ENCODE results near the gene RBM25.
A peak's percentile ranks its signal among the peaks of the same experiment; 100 is the strongest.

RBM25 gene

DNA sequence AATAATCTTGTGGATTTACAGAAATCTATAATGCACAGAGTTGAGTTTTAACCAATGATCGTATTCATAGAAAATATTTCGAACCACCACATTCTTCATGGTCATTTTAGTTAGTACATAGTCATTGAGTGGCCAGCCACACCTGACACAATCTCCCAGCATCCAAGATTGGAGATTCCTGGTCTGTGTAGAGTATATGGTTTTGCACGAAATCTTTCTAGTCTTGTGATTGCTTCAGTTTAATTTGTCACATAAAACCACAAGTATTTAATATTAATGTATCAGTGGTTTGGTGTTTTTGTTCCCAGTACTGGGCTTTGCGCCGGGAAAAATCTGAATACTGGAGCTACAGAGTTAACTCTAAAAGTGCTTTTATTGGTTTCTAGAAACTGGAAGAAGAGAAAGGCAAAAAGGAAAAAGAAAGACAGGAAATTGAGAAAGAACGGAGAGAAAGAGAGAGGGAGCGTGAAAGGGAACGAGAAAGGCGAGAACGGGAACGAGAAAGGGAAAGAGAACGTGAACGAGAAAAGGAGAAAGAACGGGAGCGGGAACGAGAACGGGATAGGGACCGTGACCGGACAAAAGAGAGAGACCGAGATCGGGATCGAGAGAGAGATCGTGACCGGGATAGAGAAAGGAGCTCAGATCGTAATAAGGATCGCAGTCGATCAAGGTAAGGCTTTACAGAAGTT lies 44.6 kb downstream of the RBM25 start:
- H3K36me3 ChIP-seq (ENCODE audit: insufficient read depth, low read length): peaks cover 64% of the 10 kb centered on the region
- H3K4me1 ChIP-seq (ENCODE audit: control insufficient read depth, insufficient read depth, low read length, unreplicated experiment): no peaks in the 10 kb centered on the region
- peaks cover 3% of the 10 kb centered on the region for H3K79me2 ChIP-seq (ENCODE audit: control insufficient read depth, insufficient read depth, low read length, unreplicated experiment)
- H3K4me3 ChIP-seq (ENCODE audit: low read depth, low read length): no peak overlapping the region
- H2AFZ ChIP-seq (ENCODE audit: low read length, unreplicated experiment): no peak overlapping the region
- H3K27ac ChIP-seq (ENCODE audit: low read depth, low read length): no peak overlapping the region
- H3K27me3 ChIP-seq (ENCODE audit: insufficient read depth, low read length): no peaks in the 10 kb centered on the region

DNA sequence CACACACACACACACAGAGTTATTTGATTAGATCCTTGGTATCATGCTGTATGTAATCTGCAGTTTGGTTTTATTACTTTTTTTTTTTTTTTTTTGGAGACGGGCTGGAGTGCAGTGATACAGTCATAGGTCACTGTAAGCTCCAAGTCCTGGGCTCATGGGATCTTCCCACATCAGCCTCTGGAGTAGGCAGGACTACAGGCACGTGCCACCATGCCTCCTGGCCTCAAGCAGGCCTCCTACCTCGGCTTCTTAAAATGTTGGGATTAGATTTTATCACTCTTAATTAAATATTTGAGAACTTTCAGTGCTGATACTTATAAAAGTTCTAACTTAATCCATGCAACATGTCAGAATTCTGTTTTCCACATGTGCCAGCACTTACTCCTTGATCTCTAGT lies 46.7 kb downstream of the RBM25 start:
- Histone ChIP-seq H3K4me3 (ENCODE audit: low read depth, low read length) (no peak overlapping the region), H3K27me3 (ENCODE audit: insufficient read depth, low read length) (no peaks in the 10 kb centered on the region), H2AFZ (ENCODE audit: low read length, unreplicated experiment) (no peak overlapping the region), H3K36me3 (ENCODE audit: insufficient read depth, low read length) (peaks cover 58% of the 10 kb centered on the region), H3K4me1 (ENCODE audit: control insufficient read depth, insufficient read depth, low read length, unreplicated experiment) (no peaks in the 10 kb centered on the region), H3K27ac (ENCODE audit: low read depth, low read length) (no peak overlapping the region), H3K79me2 (ENCODE audit: control insufficient read depth, insufficient read depth, low read length, unreplicated experiment) (peaks cover 3% of the 10 kb centered on the region)

DNA sequence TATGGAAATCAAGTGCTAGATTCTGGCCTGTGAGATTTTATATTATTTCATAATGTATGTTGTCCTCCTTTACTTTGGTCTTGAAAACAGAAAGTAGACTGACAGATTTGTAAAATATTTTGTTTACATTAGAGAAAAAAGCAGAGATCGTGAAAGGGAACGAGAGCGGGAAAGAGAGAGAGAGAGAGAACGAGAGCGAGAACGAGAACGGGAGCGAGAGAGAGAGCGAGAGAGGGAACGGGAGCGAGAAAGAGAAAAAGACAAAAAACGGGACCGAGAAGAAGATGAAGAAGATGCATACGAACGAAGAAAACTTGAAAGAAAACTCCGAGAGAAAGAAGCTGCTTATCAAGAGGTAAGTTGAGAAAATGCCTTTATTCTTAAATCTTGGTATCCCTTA lies 47.4 kb downstream of the RBM25 start:
- no peak overlapping the region for H2AFZ ChIP-seq (ENCODE audit: low read length, unreplicated experiment)
- no peak overlapping the region for H3K4me3 ChIP-seq (ENCODE audit: low read depth, low read length)
- no peaks in the 10 kb centered on the region for H3K79me2 ChIP-seq (ENCODE audit: control insufficient read depth, insufficient read depth, low read length, unreplicated experiment)
- H3K36me3 ChIP-seq (ENCODE audit: insufficient read depth, low read length): peaks cover 55% of the 10 kb centered on the region
- no peaks in the 10 kb centered on the region for H3K27me3 ChIP-seq (ENCODE audit: insufficient read depth, low read length)
- no peaks in the 10 kb centered on the region for H3K4me1 ChIP-seq (ENCODE audit: control insufficient read depth, insufficient read depth, low read length, unreplicated experiment)
- no peak overlapping the region for H3K27ac ChIP-seq (ENCODE audit: low read depth, low read length)

DNA sequence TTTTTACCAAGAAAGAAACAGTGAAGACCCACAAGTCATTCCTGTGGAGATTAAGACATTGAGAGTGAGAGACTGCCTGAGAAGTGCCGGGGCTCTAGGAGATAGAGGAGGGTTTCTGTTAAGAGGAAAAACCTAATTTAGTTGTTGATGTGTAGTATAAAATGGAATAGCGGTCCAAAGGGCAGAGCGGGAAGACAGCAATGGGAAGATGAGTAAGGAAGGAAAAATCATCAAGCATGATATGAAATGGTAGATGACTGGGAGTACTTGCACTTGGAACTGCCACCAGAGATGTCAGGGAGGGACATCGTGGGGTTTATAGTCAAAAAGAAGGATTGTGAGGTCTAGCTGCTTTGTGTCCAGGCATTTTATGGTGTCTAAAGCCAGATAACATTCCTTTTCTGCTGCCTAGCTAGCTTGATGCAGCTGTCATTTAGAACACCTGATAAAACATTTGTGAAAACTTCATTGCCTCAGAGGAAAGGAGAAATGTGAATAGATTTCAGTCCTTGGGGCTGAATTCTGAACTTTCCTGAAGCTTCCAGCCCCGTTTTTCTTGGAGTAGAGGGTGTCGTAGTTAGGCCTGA lies 57.8 kb downstream of the RBM25 start:
- H3K27ac ChIP-seq (ENCODE audit: low read depth, low read length): no peak overlapping the region
- no peaks in the 10 kb centered on the region for H3K4me1 ChIP-seq (ENCODE audit: control insufficient read depth, insufficient read depth, low read length, unreplicated experiment)
- H3K27me3 ChIP-seq (ENCODE audit: insufficient read depth, low read length): no peaks in the 10 kb centered on the region
- H3K79me2 ChIP-seq (ENCODE audit: control insufficient read depth, insufficient read depth, low read length, unreplicated experiment): peaks cover 8% of the 10 kb centered on the region
- no peak overlapping the region for H2AFZ ChIP-seq (ENCODE audit: low read length, unreplicated experiment)
- H3K4me3 ChIP-seq (ENCODE audit: low read depth, low read length): no peak overlapping the region
- peaks cover 33% of the 10 kb centered on the region for H3K36me3 ChIP-seq (ENCODE audit: insufficient read depth, low read length)

DNA sequence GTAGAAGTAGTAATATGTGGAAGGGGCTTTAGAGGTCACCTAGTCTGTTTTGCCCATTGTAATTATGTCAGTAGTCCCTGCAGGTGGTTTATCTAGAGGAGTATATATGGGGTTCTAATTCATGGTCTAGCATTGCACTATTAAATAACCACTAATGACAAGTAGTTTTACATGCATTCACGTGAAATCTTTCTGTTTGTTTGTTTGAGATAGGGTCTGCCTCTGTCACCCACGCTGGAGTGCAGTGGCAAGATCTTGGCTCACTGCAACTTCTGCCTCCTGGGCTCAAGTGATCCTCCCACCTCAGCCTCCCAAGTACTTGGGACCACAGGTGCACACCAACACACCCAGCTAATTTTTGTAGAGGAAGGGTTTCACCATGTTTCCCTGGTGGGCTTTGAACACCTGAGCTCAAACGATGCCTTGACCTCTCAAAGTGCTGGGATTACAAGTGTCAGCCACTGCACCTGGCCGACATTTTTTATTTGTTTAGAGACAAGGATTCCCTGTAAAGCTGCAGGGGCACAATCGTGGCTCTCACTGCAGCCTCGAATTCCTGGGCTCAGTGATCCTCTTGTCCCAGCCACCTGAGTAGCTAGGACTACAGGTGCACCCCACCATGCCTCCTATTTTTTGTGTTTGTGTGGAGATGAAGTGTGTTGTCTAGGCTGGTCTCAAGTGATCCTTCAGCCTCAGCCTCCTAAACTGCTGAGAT lies 66.0 kb downstream of the RBM25 start:
- H3K36me3 ChIP-seq (ENCODE audit: insufficient read depth, low read length): peaks cover 23% of the 10 kb centered on the region
- H3K79me2 ChIP-seq (ENCODE audit: control insufficient read depth, insufficient read depth, low read length, unreplicated experiment): no peaks in the 10 kb centered on the region
- no peak overlapping the region for H3K27ac ChIP-seq (ENCODE audit: low read depth, low read length)
- H3K4me1 ChIP-seq (ENCODE audit: control insufficient read depth, insufficient read depth, low read length, unreplicated experiment): no peaks in the 10 kb centered on the region
- H3K27me3 ChIP-seq (ENCODE audit: insufficient read depth, low read length): no peaks in the 10 kb centered on the region
- H3K4me3 ChIP-seq (ENCODE audit: low read depth, low read length): no peak overlapping the region
- H2AFZ ChIP-seq (ENCODE audit: low read length, unreplicated experiment): no peak overlapping the region

DNA sequence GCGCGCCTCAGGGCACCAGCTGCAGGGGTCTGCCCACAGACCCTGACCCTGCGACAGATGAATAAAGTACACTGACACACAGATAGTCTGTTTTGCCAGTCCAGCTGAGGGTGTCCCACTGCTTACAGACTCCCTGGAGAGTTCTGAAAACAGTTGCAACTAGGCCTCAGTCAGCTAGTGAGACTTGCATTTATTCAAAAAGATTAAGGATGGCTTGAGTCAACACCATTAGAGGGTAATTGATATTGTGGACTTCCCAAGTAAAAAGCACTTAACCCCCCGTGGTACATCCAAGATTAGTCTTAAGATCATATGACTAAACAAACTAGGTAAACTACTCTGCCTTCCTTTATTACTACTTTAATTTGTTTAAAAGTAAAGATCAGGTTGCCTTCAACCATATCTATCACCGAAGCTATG lies 66.8 kb downstream of the RBM25 start:
- no peaks in the 10 kb centered on the region for H3K79me2 ChIP-seq (ENCODE audit: control insufficient read depth, insufficient read depth, low read length, unreplicated experiment)
- H3K36me3 ChIP-seq (ENCODE audit: insufficient read depth, low read length): peaks cover 15% of the 10 kb centered on the region
- no peak overlapping the region for H2AFZ ChIP-seq (ENCODE audit: low read length, unreplicated experiment)
- H3K4me1 ChIP-seq (ENCODE audit: control insufficient read depth, insufficient read depth, low read length, unreplicated experiment): no peaks in the 10 kb centered on the region
- no peak overlapping the region for H3K27ac ChIP-seq (ENCODE audit: low read depth, low read length)
- no peak overlapping the region for H3K4me3 ChIP-seq (ENCODE audit: low read depth, low read length)
- H3K27me3 ChIP-seq (ENCODE audit: insufficient read depth, low read length): no peaks in the 10 kb centered on the region

DNA sequence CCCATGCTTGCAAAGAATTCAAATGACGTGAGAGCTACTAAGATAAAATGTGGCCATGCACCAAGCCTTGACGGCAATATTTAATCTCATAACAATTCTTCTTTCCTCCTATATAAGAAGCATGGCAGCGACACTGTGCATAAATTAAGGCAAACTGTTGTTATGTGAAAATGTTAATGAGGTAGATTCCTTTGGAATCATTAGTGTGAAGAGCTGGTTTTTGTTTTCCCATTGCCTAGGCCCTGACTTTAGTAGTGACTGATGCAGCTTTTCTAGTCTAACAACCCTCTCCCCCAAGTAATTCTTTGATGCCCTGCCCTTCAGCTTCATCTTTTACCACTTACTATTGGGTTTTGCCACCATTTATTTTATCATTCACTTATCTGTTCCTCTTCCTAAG lies 67.4 kb downstream of the RBM25 start:
- Histone ChIP-seq H3K27me3 (ENCODE audit: insufficient read depth, low read length) (no peaks in the 10 kb centered on the region), H3K4me3 (ENCODE audit: low read depth, low read length) (no peak overlapping the region), H3K79me2 (ENCODE audit: control insufficient read depth, insufficient read depth, low read length, unreplicated experiment) (no peaks in the 10 kb centered on the region), H3K36me3 (ENCODE audit: insufficient read depth, low read length) (peaks cover 12% of the 10 kb centered on the region), H3K4me1 (ENCODE audit: control insufficient read depth, insufficient read depth, low read length, unreplicated experiment) (no peaks in the 10 kb centered on the region), H3K27ac (ENCODE audit: low read depth, low read length) (no peak overlapping the region), H2AFZ (ENCODE audit: low read length, unreplicated experiment) (no peak overlapping the region)

DNA sequence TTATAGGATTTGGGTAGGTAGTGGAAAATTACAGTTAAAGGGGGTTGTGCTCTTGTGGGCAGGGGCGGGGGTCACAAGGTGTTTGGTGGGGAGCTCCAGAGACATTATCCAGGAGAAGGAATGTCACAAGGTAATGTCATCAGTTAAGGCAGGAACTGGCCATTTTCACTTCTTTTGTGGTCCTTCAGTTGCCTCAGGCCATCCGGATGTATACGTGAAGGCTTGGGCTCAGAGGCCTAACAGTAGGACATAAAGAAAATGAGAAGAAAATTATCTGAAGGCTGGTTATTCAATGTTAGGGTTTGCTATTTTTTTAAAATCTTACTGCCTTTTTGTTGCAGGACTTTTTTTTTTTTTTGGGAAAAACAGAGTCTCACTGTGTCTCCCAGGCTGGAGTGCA lies 75.5 kb downstream of the RBM25 start:
- Histone ChIP-seq H3K27me3 (ENCODE audit: insufficient read depth, low read length) (no peaks in the 10 kb centered on the region), H3K4me1 (ENCODE audit: control insufficient read depth, insufficient read depth, low read length, unreplicated experiment) (peaks cover 7% of the 10 kb centered on the region), H2AFZ (ENCODE audit: low read length, unreplicated experiment) (no peak overlapping the region), H3K27ac (ENCODE audit: low read depth, low read length) (no peak overlapping the region), H3K4me3 (ENCODE audit: low read depth, low read length) (no peak overlapping the region), H3K79me2 (ENCODE audit: control insufficient read depth, insufficient read depth, low read length, unreplicated experiment) (peaks cover 18% of the 10 kb centered on the region), H3K36me3 (ENCODE audit: insufficient read depth, low read length) (no peaks in the 10 kb centered on the region)

DNA sequence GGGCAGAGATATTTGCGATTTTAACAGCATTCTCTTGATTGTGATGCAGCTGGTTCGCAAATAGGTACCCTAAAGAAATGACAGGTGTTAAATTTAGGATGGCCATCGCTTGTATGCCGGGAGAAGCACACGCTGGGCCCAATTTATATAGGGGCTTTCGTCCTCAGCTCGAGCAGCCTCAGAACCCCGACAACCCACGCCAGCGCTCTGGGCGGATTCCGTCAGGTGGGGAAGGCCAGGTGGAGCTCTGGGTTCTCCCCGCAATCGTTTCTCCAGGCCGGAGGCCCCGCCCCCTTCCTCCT lies 77.7 kb downstream of the RBM25 start:
- Histone ChIP-seq H3K27ac (ENCODE audit: low read depth, low read length) (peak overlapping the region; percentile 95), H2AFZ (ENCODE audit: low read length, unreplicated experiment) (peak overlapping the region; percentile 80), H3K4me1 (ENCODE audit: control insufficient read depth, insufficient read depth, low read length, unreplicated experiment) (peaks cover 7% of the 10 kb centered on the region), H3K27me3 (ENCODE audit: insufficient read depth, low read length) (no peaks in the 10 kb centered on the region), H3K36me3 (ENCODE audit: insufficient read depth, low read length) (no peaks in the 10 kb centered on the region), H3K79me2 (ENCODE audit: control insufficient read depth, insufficient read depth, low read length, unreplicated experiment) (peaks cover 35% of the 10 kb centered on the region), H3K4me3 (ENCODE audit: low read depth, low read length) (peak overlapping the region; percentile 98)

DNA sequence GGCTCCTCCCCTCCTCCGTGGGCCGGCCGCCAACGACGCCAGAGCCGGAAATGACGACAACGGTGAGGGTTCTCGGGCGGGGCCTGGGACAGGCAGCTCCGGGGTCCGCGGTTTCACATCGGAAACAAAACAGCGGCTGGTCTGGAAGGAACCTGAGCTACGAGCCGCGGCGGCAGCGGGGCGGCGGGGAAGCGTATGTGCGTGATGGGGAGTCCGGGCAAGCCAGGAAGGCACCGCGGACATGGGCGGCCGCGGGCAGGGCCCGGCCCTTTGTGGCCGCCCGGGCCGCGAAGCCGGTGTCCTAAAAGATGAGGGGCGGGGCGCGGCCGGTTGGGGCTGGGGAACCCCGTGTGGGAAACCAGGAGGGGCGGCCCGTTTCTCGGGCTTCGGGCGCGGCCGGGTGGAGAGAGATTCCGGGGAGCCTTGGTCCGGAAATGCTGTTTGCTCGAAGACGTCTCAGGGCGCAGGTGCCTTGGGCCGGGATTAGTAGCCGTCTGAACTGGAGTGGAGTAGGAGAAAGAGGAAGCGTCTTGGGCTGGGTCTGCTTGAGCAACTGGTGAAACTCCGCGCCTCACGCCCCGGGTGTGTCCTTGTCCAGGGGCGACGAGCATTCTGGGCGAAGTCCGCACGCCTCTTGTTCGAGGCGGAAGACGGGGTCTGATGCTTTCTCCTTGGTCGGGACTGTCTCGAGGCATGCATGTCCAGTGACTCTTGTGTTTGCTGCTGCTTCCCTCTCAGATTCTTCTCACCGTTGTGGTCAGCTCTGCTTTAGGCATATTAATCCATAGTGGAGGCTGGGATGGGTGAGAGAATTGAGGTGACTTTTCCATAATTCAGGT lies 78.3 kb downstream of the RBM25 start, which contains the start of gene PSEN1:
Gene PSEN1 (plus strand): TSS at position 121 of the 839 bp plus-strand sequence. CDS start 11,513 bp downstream, outside the sequence.
- no peaks in the 10 kb centered on the region for H3K27me3 ChIP-seq (ENCODE audit: insufficient read depth, low read length)
- H3K27ac ChIP-seq (ENCODE audit: low read depth, low read length): peak within 1 kb of the TSS; percentile 95
- H3K79me2 ChIP-seq (ENCODE audit: control insufficient read depth, insufficient read depth, low read length, unreplicated experiment): peaks cover 40% of the 10 kb centered on the region
- H3K36me3 ChIP-seq (ENCODE audit: insufficient read depth, low read length): no peaks in the 10 kb centered on the region
- H3K4me3 ChIP-seq (ENCODE audit: low read depth, low read length): peak within 1 kb of the TSS; percentile 98
- peaks cover 7% of the 10 kb centered on the region for H3K4me1 ChIP-seq (ENCODE audit: control insufficient read depth, insufficient read depth, low read length, unreplicated experiment)
- peak within 1 kb of the TSS; percentile 80 for H2AFZ ChIP-seq (ENCODE audit: low read length, unreplicated experiment)

All from ACC112 (cell line).